22Rv1 (cell line): ENCODE measurements around the gene GLRA3.

Experiments
- H3K27ac ChIP-seq: fragments of 450-650 bp; 2 replicates; pipeline ENCODE4 v1.5.1; 2017
- CTCF ChIP-seq: fragments of 450-650 bp; IDR thresholded peaks from 2 replicates; pipeline ENCODE4 v1.5.1; 2017; ENCODE audit warnings: mild to moderate bottlenecking
- ZFX ChIP-seq: fragments of 450-650 bp; IDR thresholded peaks from 2 replicates; pipeline ENCODE4 v1.6.1; 2017; ENCODE audit warnings: antibody characterized with exemption, borderline replicate concordance

GLRA3 gene

GRCh38 chr4:174853629-174854028 is 24.6 kb upstream of the GLRA3 start:
- TF ChIP-seq CTCF = no peak
- no peak for TF ChIP-seq ZFX
- H3K27ac ChIP-seq = no peak overlapping the region

GRCh38 chr4:174848596-174848995 is 19.5 kb upstream of the GLRA3 start:
- no peak overlapping the region for H3K27ac ChIP-seq
- no peak for TF ChIP-seq CTCF
- no peak for TF ChIP-seq ZFX

- H3K27ac ChIP-seq = no peak overlapping the region
- TF ChIP-seq ZFX = no peak
- no peak for TF ChIP-seq CTCF
Measured at GRCh38 chr4:174847801-174848427, 18.9 kb upstream of the GLRA3 start.

- H3K27ac ChIP-seq = no peak overlapping the region
- TF ChIP-seq ZFX = no peak
- TF ChIP-seq CTCF = no peak
Measured at GRCh38 chr4:174835536-174835935, 6.5 kb upstream of the GLRA3 start.

- no peak overlapping the region for H3K27ac ChIP-seq
Measured at GRCh38 chr4:174834477-174834876, 5.4 kb upstream of the GLRA3 start.

GRCh38 chr4:174826660-174827059 is 2.4 kb downstream of the GLRA3 start:
- peak; percentile 23 for TF ChIP-seq CTCF
- TF ChIP-seq ZFX = no peak
- no peak overlapping the region for H3K27ac ChIP-seq

More at GRCh38 chr4:174834477-174834876, 5.4 kb upstream of the GLRA3 start:
- no peak for TF ChIP-seq ZFX
- TF ChIP-seq CTCF = no peak

GRCh38 chr4:174815282-174815681 is 13.8 kb downstream of the GLRA3 start:
- TF ChIP-seq CTCF (no peak), ZFX (no peak)

More at GRCh38 chr4:174815282-174815681, 13.8 kb downstream of the GLRA3 start:
- H3K27ac ChIP-seq = no peak overlapping the region
